NCI-H1694 (cell line): ENCODE results near the gene CTSC.
"Not testable (repeated sequence)": the region's sequence is repeated elsewhere in the genome, so short reads cannot be mapped to it uniquely, and the experiment has no call there.

Source experiments
- DNase-seq: peaks from one replicate; lab custom pipeline; 2025; lab: John Stamatoyannopoulos, UW

CTSC gene

DNA sequence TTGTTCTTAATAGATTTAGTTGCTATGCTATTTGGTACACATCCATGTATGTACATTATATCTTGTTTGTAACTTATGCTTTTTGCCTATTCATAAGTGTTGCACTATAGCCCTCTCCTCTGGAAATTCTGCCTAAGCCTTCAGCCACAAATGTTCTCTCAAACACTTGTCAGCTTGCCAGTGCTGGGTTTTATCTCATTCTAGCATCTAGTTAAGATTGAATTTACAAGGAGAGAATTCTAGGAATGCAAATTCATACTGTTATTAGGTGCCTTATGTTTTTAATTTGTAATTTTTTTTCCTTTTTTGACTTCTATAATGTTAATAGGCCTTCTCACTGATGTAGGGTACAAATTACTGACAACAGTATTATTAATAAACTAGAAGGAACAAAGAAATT is 14.6 kb upstream of the CTSC start:
- DNase-seq: no peak

DNA sequence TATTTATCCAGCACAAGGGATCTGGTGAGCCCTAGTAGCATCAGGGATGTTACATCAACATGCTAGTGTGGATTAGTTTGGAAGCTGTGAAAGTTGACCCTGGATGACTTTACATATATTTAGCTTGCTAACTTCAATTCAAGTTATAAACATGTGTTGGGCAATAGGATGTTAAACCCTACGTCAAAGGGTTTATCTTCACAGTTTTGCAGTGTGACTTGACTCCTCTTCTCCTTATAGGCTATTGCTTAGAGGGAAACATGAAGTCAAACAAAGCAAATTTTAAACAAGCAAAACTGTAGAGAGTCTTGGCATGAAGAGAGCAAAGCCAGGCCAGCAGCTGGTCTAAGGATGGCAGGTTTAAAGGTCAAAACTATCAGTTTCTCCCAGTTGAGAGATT is 11.3 kb upstream of the CTSC start:
- DNase-seq: no peak

DNA sequence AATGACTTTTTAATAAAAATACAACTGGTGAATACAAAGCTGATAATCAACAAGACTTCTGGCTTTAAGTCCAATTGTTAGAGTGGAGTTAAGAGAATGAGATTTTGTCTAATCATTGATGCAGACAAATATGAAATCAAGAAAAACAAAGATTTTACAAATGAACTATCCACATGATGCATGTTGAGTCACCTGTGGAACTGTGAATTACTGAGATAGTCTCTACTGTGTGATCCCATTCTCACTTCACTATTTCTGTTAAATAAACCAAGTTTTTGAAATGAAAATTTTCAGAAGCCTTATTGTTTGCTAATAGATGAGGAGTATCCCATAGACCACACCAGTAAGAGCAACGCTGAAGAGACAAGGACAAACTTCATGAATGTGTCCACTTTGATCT is 8.4 kb upstream of the CTSC start:
- no peak for DNase-seq

DNA sequence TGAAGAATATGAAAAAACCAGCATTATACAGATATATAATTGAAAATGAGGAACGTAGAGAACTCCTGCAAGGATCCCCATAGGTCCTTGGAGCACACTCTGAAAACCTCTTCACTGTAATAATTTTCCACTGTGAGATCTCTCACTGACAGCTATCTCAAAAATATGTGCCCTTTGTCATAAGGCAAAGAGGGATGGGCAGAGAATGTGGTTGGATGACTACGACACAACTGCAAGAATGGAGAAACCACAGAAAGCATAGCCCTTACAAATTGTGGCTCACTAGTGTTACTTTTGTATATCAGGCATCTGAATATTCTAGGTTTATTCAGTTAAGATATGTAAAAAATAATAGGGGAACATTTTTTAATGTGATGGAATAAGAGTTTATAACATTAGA is 7.9 kb upstream of the CTSC start:
- no peak for DNase-seq

DNA sequence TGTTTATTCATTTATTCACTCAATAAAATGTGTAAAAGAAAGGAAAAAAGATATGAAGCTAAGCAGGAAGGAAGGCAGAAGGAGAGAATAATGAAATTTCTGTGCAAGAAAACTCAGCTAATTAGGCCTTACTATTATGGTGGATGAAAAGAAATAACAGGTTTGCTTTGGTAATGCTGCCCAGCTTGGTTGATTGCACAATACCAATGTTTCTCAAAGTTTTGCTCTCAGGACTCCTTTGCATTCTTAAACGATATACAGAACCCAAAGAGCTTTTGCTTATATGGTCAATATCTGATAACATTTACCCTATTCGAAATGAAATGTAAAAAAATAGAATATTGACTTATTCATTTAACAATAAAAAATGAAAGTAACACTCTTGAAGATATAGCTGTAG is 7.3 kb upstream of the CTSC start:
- DNase-seq: no peak

DNA sequence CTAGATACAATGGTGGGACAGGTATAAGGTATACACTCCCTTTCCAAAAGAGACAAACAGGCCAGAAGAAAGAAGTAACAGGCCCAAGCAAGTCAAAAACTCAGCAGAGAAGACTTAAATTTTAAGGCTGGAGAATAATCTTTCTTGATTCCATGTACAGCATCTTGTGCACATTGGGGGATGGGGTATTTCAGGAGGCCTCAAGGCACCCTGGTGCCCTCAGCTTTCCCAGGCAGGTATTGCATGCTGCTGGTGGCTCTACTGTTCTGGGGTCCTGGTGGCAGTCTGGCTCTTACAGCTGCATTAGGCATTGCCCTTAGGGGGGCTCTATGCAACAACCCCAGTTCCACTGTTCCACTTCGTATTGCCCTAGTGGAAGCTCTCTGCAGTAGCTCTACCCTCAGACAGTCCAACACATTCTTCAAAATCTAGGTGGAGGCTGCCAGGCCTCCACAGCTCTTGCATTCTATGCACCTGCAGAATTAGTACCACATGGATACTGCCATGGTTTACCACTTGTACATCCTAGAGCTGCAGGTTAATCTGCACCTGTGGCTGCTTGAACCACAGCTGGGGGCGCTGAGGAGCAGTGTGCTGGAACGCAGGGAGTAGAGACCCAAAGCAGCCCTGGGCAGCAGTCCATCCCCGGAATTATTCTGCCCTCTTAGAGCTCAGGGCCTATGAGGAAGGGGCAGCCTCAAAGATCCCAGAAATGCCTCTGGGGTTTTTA is 4.2 kb upstream of the CTSC start:
- DNase-seq: no peak

- no peak for DNase-seq
These were observed 2.9 kb upstream of the CTSC start for GRCh38 chr11:88340366-88340935.

DNA sequence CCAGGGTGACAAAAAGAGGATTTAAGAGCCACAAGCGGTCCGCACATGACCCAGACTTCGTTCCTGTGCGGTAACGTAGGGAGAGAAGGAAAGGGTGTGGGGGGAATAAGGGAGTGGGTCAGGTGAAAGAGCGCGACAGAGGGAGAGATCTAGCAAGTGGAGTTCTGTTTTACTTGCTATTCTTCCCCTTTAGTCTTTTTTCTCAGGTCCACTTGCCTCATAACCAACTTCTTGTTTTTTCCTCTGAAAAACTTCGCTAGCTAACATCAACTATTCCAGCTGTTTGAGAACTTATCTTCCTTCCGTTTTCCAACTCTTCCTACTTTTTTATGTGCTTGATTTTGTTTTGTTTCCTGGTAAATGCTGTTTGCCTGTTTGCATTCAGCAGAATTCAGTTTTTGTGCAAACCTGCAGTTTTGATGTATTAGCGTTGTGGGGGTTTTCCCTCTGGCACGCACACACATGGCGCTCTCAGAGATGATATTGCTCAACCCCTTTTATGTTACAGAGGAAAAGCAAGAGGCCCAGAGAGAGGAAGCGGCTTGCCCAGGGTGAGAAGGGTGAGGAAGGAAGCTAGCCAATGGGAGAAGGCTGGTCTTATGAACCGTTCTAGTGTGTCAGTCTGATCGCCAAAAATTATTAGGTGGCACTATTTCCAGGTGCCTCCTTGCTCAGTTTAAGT is 592 bp upstream of the CTSC start:
- DNase-seq: peak; percentile 5

GRCh38 chr11:88335284-88335683 is 2.3 kb downstream of the CTSC start:
- DNase-seq: no peak

- no peak for DNase-seq
These were observed 3.7 kb downstream of the CTSC start for GRCh38 chr11:88333862-88334261.

- no peak for DNase-seq
These were observed 4.7 kb downstream of the CTSC start for GRCh38 chr11:88332851-88333250.

GRCh38 chr11:88330826-88331428 is 6.6 kb downstream of the CTSC start:
- no peak for DNase-seq

GRCh38 chr11:88329563-88330250 is 7.8 kb downstream of the CTSC start:
- no peak for DNase-seq

DNA sequence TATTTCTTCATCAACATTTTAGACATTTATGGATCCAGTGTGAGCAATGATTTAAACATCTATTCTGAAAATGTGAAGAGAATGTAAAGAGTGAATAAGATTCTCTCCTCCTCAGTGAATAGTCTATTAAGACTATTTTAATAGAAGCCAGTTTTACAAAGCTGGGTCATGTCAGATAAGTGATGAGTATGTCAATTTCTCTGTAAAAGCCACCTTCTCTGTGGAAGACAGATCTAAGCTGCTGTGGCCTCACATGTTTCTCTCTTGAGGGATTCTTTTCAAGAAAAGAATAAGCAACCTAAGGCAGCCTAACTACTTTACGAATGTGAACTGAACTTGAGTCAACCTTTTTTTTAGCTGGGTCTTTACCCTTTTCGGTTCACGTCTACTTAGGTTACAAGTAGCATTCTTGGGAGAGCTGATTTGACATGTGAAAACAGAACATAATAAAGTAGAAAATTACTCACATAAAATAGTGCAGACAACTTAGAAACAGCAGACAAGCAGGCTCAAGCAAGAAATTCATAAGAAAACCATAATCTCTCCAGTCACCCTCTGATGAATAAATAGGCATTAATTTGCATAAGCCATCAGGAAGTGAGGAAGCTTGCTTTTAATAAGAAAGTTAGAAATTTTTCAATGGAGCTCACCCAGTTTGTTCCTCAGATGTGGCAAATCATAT is 9.9 kb downstream of the CTSC start:
- DNase-seq: no peak

DNA sequence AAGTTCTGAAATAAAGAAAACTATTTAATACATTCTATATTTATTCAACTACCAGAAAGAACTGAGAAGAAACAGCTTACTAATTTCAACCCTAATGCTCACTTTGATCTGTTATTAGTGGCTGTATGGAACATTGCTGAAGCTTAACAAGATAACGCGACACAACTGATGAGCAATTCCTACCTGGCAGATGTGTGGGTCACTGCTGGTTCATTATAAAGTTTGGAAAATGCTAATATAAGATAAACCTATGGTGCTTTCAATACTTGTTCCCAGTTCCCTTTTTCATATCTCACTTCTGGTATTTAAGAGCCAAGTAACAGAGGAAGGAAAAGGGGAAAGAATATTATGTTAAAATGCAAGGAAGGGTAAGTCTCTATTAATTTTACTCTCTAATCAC is 10.5 kb downstream of the CTSC start:
- DNase-seq: no peak

GRCh38 chr11:88326099-88326498 is 11.4 kb downstream of the CTSC start:
- no peak for DNase-seq

DNA sequence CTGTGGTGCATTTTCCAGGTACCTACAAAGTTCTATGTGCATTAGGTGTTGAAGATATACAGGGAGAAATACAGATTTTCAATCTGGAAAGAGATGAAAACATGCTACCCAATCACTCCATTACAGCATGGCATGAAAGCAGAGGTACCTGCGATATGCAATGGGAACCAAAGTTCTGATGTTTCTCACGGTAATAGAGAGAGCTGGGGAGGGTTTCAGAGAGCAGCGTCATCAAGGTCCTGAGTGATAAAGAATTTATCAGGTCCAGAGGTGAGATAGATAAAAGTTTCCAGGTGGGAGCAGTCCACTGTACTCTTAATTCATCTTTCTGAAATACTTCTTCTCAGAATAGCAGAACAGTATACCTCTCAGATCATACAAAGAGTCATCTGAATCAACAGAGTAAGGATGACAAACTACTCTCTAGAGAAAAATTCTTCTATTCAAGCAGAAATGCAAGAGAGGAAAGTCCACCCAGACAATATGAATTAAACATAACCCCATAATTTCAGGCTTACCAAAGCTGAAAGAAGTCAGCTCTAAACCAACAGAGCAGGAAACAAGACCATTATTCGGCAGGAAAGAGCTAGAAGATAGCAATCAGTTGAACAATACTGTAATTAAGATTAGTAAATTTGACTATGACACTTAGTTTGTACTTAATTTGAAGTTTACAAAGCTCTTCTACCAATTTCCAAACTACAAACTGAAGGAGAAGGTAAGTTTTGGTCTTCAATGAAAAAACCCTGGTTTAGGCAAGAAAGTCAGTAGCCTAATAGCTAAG is 12.8 kb downstream of the CTSC start:
- no peak for DNase-seq

DNA sequence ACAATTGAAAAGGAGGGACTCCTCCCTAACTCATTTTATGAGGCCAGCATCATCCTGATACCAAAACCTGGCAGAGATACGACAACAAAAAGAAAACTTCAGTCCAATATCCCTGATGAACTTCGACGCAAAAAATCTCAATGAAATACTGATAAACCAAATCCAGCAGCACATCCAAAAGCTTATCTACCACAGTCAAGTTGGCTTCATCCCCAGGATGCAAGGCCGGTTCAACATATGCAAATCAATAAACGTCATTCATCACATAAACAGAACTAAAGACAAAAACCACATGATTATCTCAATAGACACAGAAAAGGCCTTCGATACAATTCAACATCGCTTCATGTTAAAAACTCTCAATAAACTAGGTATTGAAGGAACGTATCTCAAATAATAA is 14.7 kb downstream of the CTSC start:
- not testable (repeated sequence) for DNase-seq

DNA sequence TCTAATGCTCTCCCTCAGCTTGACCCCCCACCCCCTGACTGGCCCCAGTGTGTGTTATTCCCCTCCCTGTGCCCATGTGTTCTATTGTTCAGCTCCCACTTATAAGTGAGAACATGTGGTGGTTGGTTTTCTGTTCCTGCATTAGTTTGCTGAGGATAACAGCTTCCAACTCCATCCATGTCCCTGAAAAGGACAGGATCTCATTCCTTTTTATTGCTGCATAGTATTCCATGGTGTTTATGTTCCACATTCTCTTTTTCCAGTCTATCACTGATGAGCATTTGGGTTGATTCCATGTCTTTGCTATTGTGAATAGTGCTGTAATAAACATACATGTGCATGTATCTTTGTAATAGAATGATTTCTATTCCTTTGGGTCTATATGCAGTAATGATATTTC is 16.1 kb downstream of the CTSC start:
- DNase-seq: not testable (repeated sequence)

DNA sequence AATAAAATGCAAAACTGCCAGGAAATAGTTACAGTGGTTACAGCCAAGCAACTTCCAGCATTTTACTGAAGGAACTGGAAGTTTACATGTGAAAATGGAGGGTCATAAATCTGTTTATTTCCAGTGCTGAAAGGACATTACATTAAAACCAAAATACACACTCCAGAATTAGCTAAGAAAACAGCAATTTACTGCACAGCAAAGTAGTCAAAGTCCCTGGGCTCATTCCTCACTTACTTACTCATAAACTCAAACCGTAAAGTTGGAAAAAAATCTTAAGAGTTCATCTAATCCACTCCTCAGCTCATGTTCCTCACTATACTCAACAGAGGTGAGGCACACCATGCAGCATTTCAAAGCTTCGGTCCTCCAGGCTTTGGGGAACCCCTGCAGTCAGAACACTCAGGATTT is 17.4 kb downstream of the CTSC start:
- no peak for DNase-seq

- no peak for DNase-seq
These were observed 19.5 kb downstream of the CTSC start for GRCh38 chr11:88318017-88318416.
